ENCODE measurements around the gene ZNF736. TPM values are rescaled to one million over a fixed set of nuclear protein-coding genes. Genes with fewer than 3 reads are reported as not detected.

ZNF736 gene
- total and polyA plus RNA-seq, 2 of the 4 experiments (the other 2 are of a cell fraction): 1.9 to 8.1 TPM

DNA sequence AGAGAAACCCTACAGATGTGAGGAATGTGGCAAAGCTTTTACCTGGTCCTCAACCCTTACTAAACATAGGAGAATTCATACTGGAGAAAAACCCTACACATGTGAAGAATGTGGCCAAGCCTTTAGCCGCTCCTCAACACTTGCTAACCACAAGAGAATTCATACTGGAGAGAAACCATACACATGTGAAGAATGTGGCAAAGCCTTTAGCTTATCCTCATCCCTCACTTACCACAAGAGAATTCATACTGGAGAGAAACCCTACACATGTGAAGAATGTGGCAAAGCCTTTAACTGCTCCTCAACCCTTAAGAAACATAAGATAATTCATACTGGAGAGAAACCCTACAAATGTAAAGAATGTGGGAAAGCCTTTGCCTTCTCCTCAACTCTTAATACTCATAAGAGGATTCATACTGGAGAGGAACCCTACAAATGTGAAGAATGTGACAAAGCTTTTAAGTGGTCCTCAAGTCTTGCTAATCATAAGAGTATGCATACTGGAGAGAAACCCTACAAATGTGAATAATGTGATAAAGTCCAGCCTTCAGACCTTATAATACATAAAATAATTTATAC is 47.3 kb upstream of the ZNF736 start:
- ChIA-PET POLR2A (ENCODE audit: unreplicated experiment) (no interaction called here), CTCF (no interaction called here)
- Histone ChIP-seq H3K56ac (ENCODE audit: extremely low read depth, insufficient read depth, low read length) (no peak overlapping the region), H3K79me1 (ENCODE audit: low read depth in 1 of 2, low read length in 2 of 2) (no peaks in the 10 kb centered on the region), H2AK9ac (replicated peaks; ENCODE audit: low read depth, low read length, poor library complexity) (no peak overlapping the region), H3K27ac (ENCODE audit: insufficient read depth, low read length) (no peak overlapping the region), H2BK5ac (ENCODE audit: low read depth, low read length, poor library complexity, severe bottlenecking) (no peak overlapping the region), H2AFZ (replicated peaks; ENCODE audit: low read length, poor library complexity) (no peak overlapping the region), H3K9ac (ENCODE audit: low read depth, low read length) (no peak overlapping the region), H3K4me1 (ENCODE audit: control insufficient read depth, insufficient read depth, low read length) (no peaks in the 10 kb centered on the region), H3K4me3 (ENCODE audit: insufficient read depth, low read depth, low read length) (no peak overlapping the region), H4K91ac (ENCODE audit: insufficient read depth, low read depth, low read length) (no peak overlapping the region), H2AK5ac (ENCODE audit: low read depth, low read length) (no peak overlapping the region), H2BK15ac (ENCODE audit: low read depth, low read length) (no peak overlapping the region), H2BK120ac (ENCODE audit: low read depth, low read length) (no peak overlapping the region), H3K9me1 (ENCODE audit: insufficient read depth, low read length) (no peaks in the 10 kb centered on the region), H3K23ac (ENCODE audit: low read depth, low read length) (no peak overlapping the region), H3K9me3 (ENCODE audit: control insufficient read depth, insufficient read depth, low read length) (peaks cover 3% of the 10 kb centered on the region; the same call in 1 of the 2 replicates), H2BK20ac (ENCODE audit: low read depth, low read length) (no peak overlapping the region), H4K8ac (ENCODE audit: low read depth in 2 of 2, low read length in 2 of 2) (no peak overlapping the region), H3K36me3 (ENCODE audit: control insufficient read depth, insufficient read depth, low read length) (no peaks in the 10 kb centered on the region), H3K27me3 (ENCODE audit: control insufficient read depth, insufficient read depth, low read length) (no peaks in the 10 kb centered on the region), H4K20me1 (ENCODE audit: insufficient read depth, low read length) (no peaks in the 10 kb centered on the region), H3K14ac (replicated peaks; ENCODE audit: low read depth, low read length) (no peak overlapping the region), H4K5ac (ENCODE audit: low read depth, low read length) (no peak overlapping the region), H3K4me2 (ENCODE audit: low read depth, low read length) (no peak overlapping the region), H3K18ac (ENCODE audit: low read depth, low read length) (no peak overlapping the region), H3K4ac (ENCODE audit: low read depth, low read length) (no peak overlapping the region)
- in situ Hi-C loops (cut with MboI; ENCODE audit: low sequenced_read_pairs): no loop called here
- dilution Hi-C loops (cut with HindIII; ENCODE audit: low sequenced_read_pairs, unreplicated experiment): no loop called here
- DNase-seq: no peak
- no CpG with 5 or more reads among the region's 1 CpG for WGBS, 2 experiments (ENCODE audit: extremely low coverage in 2 of 2, insufficient read length in 1 of 2)
- BruUV-seq (replicated peaks): no TSS peak
- TF ChIP-seq BHLHE40 (IDR thresholded peaks at IDR 0.05; ENCODE audit: low read depth, low read length) (no peak), MXI1 (IDR thresholded peaks at IDR 0.05; ENCODE audit: borderline replicate concordance, low read depth, low read length) (no peak), FOS (IDR thresholded peaks at IDR 0.05; ENCODE audit: low read depth, low read length) (no peak), CHD1 (IDR thresholded peaks at IDR 0.05; ENCODE audit: low read depth, low read length) (no peak), CEBPB (IDR thresholded peaks at IDR 0.05; ENCODE audit: low read depth, low read length) (no peak), RFX5 (IDR thresholded peaks at IDR 0.05; ENCODE audit: low read depth, low read length) (no peak), MAZ (IDR thresholded peaks at IDR 0.05; ENCODE audit: borderline replicate concordance, low read depth, low read length) (no peak), POLR2A (IDR thresholded peaks at IDR 0.05; ENCODE audit: low read depth, low read length) (no peak), NFE2L2 (IDR thresholded peaks at IDR 0.05; ENCODE audit: low read depth, low read length) (no peak), RCOR1 (IDR thresholded peaks at IDR 0.05; ENCODE audit: insufficient replicate concordance, low read length) (no peak), RAD21 (IDR thresholded peaks at IDR 0.05; ENCODE audit: low read length) (no peak), MAFK (IDR thresholded peaks at IDR 0.05; ENCODE audit: low read depth, low read length) (no peak)
- TF ChIP-seq, protein P1, sequence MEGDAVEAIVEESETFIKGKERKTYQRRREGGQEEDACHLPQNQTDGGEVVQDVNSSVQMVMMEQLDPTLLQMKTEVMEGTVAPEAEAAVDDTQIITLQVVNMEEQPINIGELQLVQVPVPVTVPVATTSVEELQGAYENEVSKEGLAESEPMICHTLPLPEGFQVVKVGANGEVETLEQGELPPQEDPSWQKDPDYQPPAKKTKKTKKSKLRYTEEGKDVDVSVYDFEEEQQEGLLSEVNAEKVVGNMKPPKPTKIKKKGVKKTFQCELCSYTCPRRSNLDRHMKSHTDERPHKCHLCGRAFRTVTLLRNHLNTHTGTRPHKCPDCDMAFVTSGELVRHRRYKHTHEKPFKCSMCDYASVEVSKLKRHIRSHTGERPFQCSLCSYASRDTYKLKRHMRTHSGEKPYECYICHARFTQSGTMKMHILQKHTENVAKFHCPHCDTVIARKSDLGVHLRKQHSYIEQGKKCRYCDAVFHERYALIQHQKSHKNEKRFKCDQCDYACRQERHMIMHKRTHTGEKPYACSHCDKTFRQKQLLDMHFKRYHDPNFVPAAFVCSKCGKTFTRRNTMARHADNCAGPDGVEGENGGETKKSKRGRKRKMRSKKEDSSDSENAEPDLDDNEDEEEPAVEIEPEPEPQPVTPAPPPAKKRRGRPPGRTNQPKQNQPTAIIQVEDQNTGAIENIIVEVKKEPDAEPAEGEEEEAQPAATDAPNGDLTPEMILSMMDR (conservative IDR thresholded peaks at IDR 0.05; ENCODE audit: low read depth, low read length): no peak
- TF ChIP-seq, protein P2, sequence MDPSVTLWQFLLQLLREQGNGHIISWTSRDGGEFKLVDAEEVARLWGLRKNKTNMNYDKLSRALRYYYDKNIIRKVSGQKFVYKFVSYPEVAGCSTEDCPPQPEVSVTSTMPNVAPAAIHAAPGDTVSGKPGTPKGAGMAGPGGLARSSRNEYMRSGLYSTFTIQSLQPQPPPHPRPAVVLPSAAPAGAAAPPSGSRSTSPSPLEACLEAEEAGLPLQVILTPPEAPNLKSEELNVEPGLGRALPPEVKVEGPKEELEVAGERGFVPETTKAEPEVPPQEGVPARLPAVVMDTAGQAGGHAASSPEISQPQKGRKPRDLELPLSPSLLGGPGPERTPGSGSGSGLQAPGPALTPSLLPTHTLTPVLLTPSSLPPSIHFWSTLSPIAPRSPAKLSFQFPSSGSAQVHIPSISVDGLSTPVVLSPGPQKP (IDR thresholded peaks at IDR 0.05; ENCODE audit: borderline replicate concordance, low read depth, low read length): no peak
- TF ChIP-seq, protein P3, sequence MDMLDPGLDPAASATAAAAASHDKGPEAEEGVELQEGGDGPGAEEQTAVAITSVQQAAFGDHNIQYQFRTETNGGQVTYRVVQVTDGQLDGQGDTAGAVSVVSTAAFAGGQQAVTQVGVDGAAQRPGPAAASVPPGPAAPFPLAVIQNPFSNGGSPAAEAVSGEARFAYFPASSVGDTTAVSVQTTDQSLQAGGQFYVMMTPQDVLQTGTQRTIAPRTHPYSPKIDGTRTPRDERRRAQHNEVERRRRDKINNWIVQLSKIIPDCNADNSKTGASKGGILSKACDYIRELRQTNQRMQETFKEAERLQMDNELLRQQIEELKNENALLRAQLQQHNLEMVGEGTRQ (IDR thresholded peaks at IDR 0.05; ENCODE audit: low read depth, low read length): no peak
- ATAC-seq (ENCODE audit: low read depth): no peak
- intact Hi-C loops (cut with micrococcal nuclease): no loop called here
